Activated naive CD8-positive, alpha-beta T cell treated with anti-CD3 and anti-CD28 coated beads, Interleukin-2, amount 50 U/mL, for 16 hours (primary cell): ENCODE data around the gene NSUN3.

Source experiments
- DNase-seq: peaks from one replicate; pipeline ENCODE4 v3.0.0-alpha.2; 2020; ENCODE audit warnings: low read depth, low spot score

NSUN3 gene

DNA sequence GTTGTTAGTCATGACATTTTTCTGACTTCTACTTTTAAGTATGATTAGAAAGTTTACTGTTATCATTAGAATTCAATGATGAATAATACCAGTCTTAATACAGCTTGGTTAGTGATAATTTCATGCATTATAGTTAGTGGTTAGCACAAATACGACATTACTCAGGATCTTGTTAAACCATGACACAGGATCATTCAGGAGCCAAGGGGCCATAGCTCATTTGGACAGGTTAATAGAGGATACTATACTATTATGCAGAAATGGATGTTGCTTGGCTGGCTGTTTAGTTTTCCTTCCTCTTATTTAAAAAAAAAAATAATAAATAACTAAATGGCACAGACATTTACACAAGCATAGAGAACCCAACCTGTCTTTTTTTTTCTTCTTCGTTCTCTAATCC, 55.5 kb downstream of the NSUN3 start:
- DNase-seq: no peak

DNA sequence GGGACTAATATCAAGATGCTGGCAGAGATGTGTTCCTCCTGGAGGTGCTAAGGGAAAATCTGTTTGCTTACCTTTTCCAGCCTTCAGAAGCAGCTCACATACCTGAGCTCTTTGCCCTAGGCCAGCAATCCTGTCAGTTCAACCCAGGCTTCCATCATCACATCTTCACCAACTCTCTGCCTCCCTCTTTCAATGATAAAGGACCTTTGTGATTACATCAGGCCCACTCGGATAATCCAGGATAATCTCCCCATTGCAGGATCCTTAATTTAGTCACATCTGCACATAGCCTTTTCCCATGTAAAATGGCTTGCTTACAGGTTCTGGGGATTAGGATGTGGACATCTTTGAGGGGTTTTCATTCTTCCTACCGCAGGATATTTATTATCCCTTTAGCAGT, 58.3 kb downstream of the NSUN3 start:
- no peak for DNase-seq

DNA sequence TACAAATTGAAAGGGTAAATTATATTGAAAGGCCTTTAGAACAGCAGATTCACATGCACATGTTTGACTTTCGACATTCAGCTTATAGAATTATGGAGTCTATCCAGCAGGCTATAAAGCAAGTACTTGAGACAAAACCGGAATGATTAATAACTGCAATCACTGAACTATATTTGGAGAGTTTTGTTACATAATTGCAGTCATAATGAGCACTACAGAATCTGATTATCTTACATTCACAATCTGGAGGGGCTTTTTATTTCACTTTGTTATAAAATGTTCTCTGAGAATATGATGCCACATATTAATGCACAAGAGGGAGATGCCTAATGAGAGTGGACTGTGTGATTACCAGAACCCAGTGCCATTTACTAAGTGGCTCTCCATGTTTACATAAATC, 64.3 kb downstream of the NSUN3 start:
- DNase-seq: no peak

DNA sequence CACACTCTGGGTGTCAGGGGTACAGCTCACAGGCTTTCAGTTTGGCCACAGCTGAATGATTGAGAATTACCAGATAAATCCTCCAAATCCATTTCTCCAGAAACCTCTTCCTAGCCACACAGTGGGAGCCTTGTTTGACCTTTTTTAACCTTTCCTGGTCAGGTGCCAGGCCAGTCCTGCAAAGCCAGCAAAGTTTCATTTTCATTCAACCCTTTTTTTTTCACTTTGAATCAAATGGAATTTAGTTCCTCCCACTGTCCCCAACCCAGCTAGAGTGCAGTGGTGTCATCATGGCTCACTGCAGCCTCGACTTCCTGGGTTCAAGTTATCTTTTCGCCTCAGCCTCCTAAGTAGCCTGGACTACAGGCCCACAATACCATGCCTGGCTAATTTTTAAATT, 67.8 kb downstream of the NSUN3 start:
- DNase-seq: no peak

DNA sequence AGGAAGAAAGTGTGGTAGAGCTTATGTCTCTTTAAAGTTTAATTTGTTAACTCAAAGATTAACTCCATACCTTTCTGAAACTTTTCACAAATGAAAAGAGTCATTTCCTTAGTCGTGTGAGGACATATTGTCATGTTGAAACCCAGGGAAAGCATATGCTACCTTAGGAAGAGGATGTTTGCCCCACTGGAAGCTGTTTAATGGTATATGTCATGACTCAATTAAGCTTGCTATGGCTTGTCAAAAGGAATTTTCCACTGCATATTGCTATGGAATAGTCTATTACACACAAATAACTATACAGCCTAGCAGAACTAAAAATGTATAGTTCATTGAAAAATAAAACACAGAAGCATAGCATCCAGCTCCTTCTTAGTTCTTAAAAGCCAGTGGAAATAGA, 69.9 kb downstream of the NSUN3 start:
- DNase-seq: no peak

DNA sequence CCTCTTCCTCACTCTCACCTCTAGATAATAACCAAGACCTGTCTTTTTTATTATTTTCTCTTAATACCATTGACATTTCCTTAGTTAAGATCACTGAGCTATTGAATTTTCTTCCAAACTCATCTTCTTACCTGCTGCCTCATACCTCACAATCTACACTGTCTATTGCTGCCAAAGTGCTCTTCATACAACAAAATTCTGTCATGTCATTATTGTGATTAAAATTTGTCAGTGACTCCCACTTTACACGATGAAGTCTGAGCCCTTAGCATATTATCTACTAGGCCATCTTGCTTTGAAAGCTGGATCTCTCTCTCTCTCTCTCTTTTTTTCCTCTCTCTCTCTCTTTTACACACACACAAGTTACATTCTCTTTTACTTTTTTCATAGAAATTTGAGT, 73.3 kb downstream of the NSUN3 start:
- no peak for DNase-seq

DNA sequence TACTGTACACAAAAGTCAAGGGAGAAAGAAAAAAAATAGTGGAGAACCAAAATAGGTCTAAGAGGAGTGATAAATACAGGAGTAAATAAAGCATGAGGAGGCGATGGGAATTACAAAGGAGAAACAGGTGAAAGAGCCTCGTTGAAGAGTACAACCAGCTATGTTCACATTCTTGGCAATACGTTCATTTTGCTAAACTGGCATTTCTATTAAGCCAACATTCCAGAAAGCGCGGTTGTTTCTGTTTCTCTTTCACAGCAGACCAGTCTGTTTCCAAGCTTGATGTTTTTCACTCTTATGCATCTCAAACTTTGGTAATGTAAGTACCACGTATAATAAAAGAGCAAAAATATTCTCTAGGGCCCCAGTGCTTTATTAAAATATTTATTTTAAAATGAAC, 74.5 kb downstream of the NSUN3 start:
- no peak for DNase-seq

DNA sequence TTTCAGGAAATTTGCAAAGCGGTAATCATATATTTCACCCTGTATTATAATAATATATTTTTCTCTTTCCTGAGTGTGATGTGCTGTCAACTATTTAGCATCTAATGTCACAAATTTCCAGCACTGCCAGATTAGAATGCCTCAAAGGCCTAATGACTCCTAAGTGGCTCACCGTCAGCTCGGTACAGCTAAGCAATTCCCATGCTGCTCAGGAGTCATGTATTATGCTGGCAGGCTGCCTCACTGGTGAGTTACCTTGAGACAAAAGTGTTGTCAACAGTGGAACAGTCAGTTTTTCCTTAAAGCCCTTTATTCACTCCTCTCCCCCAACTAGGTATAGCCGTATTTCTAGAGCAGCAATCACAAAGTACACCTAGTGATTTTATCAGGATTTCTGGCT, 83.6 kb downstream of the NSUN3 start:
- no peak for DNase-seq

DNA sequence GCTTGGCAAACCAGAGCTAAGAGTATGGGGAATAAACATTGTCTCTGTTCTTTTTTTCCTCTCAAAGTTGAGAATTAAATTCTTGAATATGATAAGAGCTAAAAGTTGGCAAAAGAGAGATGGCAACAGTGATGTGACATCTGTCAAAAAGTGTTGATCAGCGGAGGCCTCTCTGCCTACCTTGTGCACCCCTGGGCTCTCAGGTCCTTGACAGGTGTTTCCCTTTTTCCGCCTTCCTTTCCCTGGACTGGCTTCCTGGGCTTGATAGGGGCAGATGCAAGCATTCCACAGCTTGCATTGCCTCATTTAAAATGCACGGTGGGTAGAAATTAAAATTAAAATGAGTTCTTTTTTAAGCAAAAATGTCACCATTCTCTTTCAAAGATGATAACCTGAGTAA, 84.2 kb downstream of the NSUN3 start:
- no peak for DNase-seq

DNA sequence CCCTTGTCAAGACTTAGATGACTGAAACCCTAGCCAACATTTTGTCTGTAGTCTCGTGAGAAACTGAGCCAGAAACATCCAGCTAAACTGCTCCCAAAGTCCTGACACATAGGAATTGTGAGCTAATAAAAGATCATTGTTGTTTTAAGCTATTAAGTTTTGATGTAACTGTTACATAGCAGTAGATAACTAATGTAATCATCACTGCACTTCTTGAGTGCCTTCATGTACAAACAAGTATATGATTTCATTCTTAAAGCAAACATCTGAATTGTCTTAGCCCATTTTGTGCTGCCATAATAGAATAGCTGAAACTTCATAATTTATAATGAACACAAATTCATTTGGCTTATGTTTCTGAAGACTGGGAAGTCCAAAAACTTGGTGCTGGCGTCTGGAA, 87.3 kb downstream of the NSUN3 start:
- DNase-seq: no peak

DNA sequence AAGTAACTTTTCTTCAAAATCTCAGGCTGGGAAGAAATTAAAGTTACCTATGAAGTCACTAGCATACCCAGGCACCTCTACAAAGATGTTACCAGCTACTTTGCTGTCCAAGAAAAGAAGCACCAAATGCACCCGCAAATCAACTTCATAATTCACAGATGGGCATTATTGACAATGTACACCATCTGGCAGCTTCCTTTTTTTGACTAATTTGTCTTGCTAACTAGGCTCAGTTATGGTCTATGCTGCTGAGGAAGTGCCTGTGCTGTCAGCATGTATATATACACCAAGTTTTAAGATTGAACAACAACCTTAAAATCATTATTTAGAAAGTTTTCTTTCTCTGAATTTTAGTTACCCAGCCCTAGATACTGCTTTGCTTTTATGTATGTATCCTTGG, 93.8 kb downstream of the NSUN3 start:
- no peak for DNase-seq

DNA sequence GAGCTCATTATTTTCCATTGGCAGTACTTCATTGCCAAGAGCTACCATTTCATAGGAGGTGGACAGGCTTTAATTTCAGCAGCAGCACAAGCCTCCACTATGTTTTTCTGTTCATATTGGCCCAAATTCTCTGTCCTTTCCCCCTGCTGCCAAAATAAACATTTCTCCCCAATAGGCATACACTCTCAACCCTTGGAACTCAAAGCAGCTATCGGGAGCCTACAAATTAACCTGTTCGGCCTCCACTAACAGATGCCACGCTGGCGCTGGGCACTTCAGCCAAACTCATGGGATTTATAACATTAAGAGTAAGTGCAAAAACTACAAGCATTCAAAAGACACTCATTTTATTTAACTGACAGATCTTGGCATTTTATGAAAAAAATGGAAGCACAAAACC, 95.7 kb downstream of the NSUN3 start:
- DNase-seq: no peak

DNA sequence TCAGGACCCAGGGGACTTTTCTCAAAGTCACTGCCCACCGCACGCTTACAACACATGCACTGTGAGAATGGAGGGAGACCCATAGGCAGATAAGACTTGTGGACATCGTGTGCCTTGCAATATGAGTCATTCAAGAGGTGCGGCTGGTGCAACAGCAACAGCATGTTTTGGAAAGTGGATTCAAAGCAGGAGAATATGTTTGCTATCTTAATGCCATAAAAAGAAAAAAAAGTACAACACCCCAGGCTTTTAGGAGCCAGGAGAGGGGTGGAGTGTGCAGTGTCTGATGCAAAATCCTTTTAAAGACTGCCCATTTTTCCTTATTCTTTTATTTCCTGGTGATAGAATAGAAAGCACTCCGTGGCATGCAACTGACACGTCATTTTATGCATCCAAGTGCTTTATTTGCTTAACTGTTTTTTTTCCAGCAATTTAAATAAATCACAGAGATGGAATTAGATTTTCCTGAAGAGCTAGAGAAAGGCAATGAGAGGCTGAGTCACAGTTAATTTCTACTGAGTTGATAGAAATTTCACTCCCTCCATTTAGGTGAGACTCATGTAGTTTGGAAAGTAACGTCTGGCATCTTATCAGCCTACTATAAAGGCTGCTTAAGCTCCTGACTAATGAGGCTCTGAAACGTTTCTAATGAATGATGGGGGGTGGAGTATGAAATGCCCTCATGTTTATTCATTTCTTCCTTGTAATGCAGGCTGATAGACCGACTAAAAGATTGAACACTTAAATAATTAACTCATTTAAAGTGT, 96.4 kb downstream of the NSUN3 start:
- DNase-seq: no peak

DNA sequence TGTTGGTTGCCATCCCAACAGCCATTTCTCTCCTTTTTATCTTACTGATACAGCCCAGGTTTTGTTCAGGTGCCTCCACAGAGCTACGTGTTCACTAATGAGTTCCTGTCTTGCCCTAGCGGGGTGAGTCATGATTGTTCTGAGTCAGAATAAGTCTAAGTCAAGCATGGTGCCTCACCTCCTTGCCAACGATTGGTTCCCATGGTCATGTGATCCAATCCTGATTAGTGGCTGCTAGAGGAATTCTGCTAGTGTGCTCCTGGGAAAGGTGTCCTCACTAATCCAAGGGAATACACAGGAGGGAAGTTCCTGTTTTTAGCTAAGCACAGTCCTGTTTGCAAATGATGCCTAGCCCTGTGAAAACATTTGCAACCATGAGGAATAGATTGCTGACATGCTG, 99.8 kb downstream of the NSUN3 start:
- no peak for DNase-seq

DNA sequence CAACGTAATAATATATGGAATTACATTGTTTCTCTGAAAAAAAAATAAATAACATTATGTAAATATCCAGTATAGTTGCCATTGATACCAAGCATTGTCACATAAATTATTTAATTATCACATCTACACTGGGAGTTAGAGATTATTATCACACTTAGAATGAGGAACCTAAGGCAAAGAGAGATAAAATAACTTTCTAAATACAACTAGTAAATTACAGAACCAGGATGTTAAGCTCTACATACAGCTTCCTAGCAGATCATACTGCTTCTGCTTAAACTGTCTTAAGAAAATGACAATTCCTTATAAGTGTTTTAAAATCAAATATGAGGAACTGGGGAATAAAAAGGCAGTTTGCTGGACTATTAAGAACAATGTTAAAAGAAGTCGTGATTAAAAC, 104.5 kb downstream of the NSUN3 start:
- no peak for DNase-seq

DNA sequence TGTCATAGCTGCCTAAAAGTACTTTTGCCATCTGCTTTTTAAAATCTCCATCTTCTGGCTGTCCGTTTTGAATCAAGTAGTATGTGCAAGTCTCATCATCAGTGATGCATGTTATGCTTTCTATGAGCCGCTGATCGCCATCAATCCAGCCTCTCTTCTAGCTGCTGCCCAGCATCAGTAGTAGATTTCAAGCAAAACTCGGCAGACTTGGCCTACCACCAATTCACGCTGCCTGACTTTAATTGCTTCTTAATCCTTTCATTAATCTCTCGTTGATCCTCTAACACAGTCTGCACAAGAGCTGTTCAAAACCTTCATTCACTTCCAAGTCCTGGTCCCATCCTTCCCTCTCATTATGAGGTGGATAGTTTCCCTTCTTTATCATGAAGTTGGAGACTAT, 104.9 kb downstream of the NSUN3 start:
- no peak for DNase-seq

DNA sequence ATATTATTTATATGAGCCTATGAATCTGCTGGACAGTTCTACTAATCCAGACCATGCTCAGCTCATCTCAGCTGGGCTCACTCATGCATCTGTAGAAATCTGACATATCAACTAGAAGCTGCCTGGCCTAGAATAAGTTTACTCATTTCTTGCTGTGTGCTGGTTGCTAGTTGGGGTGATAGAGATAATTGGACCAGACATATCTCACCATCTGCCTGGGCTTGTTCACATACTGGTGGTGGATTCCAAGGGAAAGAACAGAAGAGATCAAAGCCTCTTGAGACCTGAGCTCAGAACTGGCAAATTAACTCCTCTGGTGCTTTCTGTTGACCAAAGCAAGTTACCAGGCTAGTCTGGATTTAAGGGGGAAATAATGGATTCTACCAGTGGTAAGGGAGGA, 109.1 kb downstream of the NSUN3 start:
- no peak for DNase-seq

DNA sequence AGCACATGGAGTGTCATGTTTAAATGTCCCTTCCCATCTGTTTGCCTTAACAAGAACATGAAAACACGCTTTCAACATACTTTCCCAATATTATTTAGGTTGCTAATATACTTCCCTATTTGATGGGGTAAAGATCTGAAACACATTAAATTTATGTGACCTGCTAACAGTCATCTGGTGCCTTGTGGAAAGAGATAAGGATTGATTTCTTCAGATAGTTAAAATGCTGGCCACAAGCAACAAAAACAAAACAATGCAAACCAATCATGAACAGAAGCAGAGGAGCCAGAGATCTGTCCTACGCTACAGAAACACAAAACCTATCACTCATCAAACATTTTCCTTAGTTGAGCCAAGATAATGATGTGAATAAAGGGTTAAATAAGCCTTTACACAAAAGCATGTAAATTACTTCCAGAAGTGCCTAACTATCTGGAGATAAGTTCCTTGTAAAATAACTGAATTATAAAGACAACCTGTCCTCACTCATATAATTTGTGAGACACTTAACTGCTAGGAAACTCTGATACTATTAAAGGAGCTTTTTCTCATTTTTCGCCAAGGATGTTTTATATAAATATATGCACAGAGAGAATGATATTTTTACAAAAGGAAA, 109.9 kb downstream of the NSUN3 start:
- DNase-seq: no peak

DNA sequence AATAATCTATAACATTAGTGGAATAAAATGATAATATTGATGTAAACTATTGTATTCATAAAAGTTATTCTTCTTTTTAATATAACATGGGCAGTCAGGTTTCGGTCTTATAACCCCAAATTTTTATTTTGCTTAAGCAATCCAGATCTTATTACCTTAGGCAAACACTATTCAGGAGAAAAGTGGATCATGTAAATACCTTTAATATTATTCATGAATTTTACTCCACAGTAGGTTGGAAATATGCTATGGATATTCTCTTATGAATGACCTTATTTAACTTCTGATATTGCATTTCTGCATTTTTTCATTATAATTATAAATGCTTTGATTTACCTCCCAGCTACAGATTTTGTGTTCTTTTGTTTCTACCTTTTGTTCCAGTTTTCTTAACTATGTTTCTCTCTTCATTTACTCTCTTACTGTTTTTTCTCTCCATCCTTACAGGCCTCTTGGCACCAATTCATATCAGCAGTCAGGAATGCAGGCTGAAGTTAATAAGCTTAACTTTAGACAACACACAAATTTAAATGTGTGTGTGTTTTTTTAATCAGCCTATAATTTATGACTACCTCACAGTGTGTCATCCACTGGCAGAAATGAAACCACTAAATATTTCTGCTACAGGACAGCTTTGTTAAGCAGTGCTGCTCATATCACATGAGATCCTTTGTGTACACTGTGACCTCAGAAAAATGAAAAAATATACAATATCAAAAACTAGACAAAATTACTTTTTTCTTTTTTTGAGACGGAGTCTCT, 111.0 kb downstream of the NSUN3 start:
- no peak for DNase-seq

DNA sequence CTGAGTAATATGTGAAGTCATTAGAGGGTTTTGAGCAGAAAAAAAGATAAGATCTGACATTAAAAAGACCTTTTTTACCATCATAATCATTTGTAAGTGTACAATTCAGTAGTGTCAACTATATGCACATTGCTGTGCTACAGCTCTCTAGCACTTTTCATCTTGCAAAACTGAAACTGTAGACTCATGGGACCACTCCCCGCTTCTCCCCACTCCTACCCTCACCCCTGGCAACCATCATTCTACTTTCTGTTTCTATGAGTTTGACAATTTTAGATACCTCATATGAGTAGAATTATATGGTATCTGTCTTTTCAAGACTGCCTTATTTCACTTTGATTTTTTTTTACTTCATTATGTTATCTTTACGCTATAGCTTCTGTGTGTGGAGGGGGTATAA, 112.8 kb downstream of the NSUN3 start:
- DNase-seq: no peak

DNA sequence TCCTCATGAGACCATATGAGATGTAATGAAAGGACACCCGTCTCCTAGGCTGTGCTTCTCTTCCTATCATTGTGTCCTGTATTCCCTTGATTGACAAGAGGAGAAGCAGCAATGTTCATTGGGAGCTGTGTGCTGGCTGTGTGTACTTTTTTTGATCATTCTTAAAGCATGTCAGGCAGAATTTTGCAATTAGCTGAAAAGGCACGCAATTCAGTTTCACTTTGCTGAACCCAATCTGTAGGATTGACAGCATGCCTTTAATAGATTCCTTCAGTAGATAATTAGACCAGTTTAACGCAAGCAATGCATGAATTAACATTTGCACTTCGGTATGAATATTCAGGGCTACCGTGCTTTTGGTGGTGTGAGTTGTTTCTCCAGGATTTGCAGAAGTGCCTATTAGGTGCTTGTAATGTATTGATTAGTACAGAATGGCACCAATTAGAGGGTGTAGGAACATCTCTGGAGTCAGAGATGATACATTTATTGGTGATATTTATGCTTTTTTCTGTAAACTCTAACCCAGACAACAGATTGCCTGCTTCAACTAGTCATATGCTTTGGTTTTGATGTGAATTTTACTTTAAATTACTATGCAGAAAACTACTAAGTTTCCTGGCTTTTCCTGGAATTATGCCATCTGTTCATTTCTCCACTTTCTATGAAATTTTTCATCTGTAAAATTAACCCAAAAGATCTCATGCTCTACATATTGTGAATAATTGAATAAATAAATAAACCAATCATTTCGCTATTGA, 114.3 kb downstream of the NSUN3 start:
- no peak for DNase-seq
